Thyroid gland (tissue), 4 donors: ENCODE measurements around the gene SPNS2. TPM values are rescaled to one million over a fixed set of nuclear protein-coding genes. Genes with fewer than 3 reads are reported as not detected.

Experiments
- DNase-seq, 2 donors: peaks; one replicate each; pipeline ENCODE4 v3.0.0-alpha.2; 2019
- H3K27ac ChIP-seq, 3 donors: fragments of 200-600 bp; sonication (generic); 1 replicate in 2 of 3; 2 replicates in 1 of 3; pipeline ENCODE4 v1.5.1; 2016 to 2019; ENCODE audit warnings: mild to moderate bottlenecking in 1 of 3, moderate library complexity in 1 of 3
- H3K27me3 ChIP-seq: fragments of 200-600 bp; sonication (generic); one replicate; pipeline ENCODE4 v1.5.1; 2019
- H3K36me3 ChIP-seq, 2 donors: fragments of 200-600 bp; sonication (generic); one replicate each; pipeline ENCODE4 v1.5.1; 2016 to 2019
- H3K4me1 ChIP-seq, 2 donors: fragments of 200-600 bp; sonication (generic); one replicate each; pipeline ENCODE4 v1.5.1; 2017 to 2019
- H3K4me3 ChIP-seq, 3 donors: fragments of 200-600 bp; sonication (generic); replicated peaks in 1 of 3; 1 replicate in 2 of 3; 2 replicates in 1 of 3; pipeline ENCODE4 v1.5.1; 2016; ENCODE audit warnings: mild to moderate bottlenecking in 1 of 3
- H3K9me3 ChIP-seq: fragments of 200-600 bp; sonication (generic); one replicate; pipeline ENCODE4 v1.5.1; 2017
- CTCF ChIP-seq, 6 experiments: fragments of 200-600 bp in 3 of 6; fragments of 450-650 bp in 3 of 6; sonication (generic) in 3 of 6; IDR thresholded peaks; one replicate each; pipeline ENCODE4 v1.5.1; 2016 to 2019; ENCODE audit warnings: antibody characterized with exemption in 6 of 6, mild to moderate bottlenecking in 2 of 6, inconsistent platforms in 1 of 6, moderate library complexity in 1 of 6
- POLR2A ChIP-seq, 2 donors: fragments of 450-650 bp; IDR thresholded peaks; one replicate each; pipeline ENCODE4 v1.6.1; 2017; ENCODE audit warnings: antibody characterized with exemption in 2 of 2, mild to moderate bottlenecking in 2 of 2, moderate library complexity in 1 of 2
- WGBS, 2 donors: methylation state at CpG; one replicate each; pipeline ENCODE4 v1.1.5; 2017; 5-methylcytosine and 5-hydroxymethylcytosine counted together
- intact Hi-C: fragments of 100-400 bp; cut with DNase I; formaldehyde crosslinking; loops from one replicate; pipeline ENCODE4 v1.15.1; 2023
- total RNA-seq, 4 donors: library from RNA; depleted of rRNA; stranded (reverse); fragments of >200 nt; gene quantifications; one replicate each; pipeline ENCODE4 v1.2.3, GENCODE V29; 2016

SPNS2 gene
- total RNA-seq, 4 donors from 2014 or later, result 5.6 to 16.3 (median 8.1) TPM

GRCh38 chr17:4499431-4500190, 930 bp downstream of the SPNS2 start:
- H3K27me3 ChIP-seq, result no peaks in the 10 kb centered on the region
- no peaks in the 10 kb centered on the region for H3K36me3 ChIP-seq
- peak overlapping the region in 1 of 3 donors; percentile 17 for H3K27ac ChIP-seq
- no peak for TF ChIP-seq CTCF (IDR thresholded peaks at IDR 0.05)
- no peak for TF ChIP-seq POLR2A (IDR thresholded peaks at IDR 0.05)
- no peak for DNase-seq
- H3K4me1 ChIP-seq, result peaks cover 28 to 44% of the 10 kb centered on the region in 2 donors
- no peaks in the 10 kb centered on the region for H3K9me3 ChIP-seq
- H3K4me3 ChIP-seq, result peak overlapping the region in 1 of 3 donors; percentile 28
- whole genome bisulfite sequencing, 2 donors, result 2 to 4% methylated on average over 26 to 30 of the region's 53 CpGs
- intact Hi-C loops, result no loop called here

DNA sequence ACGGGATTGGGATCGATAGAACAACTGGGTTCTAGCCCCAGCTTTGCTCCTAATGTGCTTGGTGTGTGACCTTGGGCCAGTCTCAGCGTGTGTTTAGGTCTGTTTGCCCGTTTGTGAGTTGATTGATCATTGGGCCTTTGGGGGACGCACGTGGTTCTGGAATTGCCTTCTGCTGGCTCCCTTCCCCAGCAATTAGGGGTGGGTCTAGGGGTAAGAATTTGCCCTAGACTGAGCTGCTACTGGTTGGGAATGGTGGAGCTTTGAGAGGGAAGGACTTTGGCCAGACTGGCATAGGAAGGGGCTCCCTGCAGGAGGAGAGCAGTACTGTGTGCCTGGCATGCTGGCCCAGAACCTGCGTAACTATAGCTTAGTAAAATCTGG, 1.5 kb downstream of the SPNS2 start:
- intact Hi-C loops, result no loop called here

GRCh38 chr17:4501295-4501949, 2.7 kb downstream of the SPNS2 start:
- no peaks in the 10 kb centered on the region for H3K27me3 ChIP-seq

More for the DNA sequence above, 1.5 kb downstream of the SPNS2 start:
- no peaks in the 10 kb centered on the region for H3K27me3 ChIP-seq
- TF ChIP-seq POLR2A (IDR thresholded peaks at IDR 0.05) (no peak), CTCF (IDR thresholded peaks at IDR 0.05) (no peak)
- H3K4me3 ChIP-seq, result peak overlapping the region in 1 of 3 donors; percentile 28
- peaks cover 28 to 49% of the 10 kb centered on the region in 2 donors for H3K4me1 ChIP-seq
- H3K9me3 ChIP-seq, result no peaks in the 10 kb centered on the region
- WGBS, 2 donors, result 44 to 49% methylated on average over 6 to 7 of the region's 7 CpGs
- H3K36me3 ChIP-seq, result no peaks in the 10 kb centered on the region
- DNase-seq, result no peak
- peak overlapping the region in 1 of 3 donors; percentile 17 for H3K27ac ChIP-seq

GRCh38 chr17:4502466-4503154, 3.9 kb downstream of the SPNS2 start:
- H3K4me3 ChIP-seq, result no peak overlapping the region
- peaks cover 26 to 54% of the 10 kb centered on the region in 2 donors for H3K4me1 ChIP-seq
- peak; percentile 80 to 83 for DNase-seq
- H3K9me3 ChIP-seq, result no peaks in the 10 kb centered on the region
- 46 to 47% methylated on average over 15 to 18 of the region's 18 CpGs for WGBS, 2 donors
- no peaks in the 10 kb centered on the region for H3K36me3 ChIP-seq
- intact Hi-C loops, result no loop called here
- no peaks in the 10 kb centered on the region for H3K27me3 ChIP-seq
- no peak for TF ChIP-seq POLR2A (IDR thresholded peaks at IDR 0.05)
- TF ChIP-seq CTCF (IDR thresholded peaks at IDR 0.05), result no peak
- H3K27ac ChIP-seq, result no peak overlapping the region

More at GRCh38 chr17:4501295-4501949, 2.7 kb downstream of the SPNS2 start:
- 30 to 43% methylated on average over 3 of the region's 3 CpGs for WGBS, 2 donors
- no peak for DNase-seq
- TF ChIP-seq CTCF (IDR thresholded peaks at IDR 0.05) (no peak), POLR2A (IDR thresholded peaks at IDR 0.05) (no peak)
- intact Hi-C loops, result no loop called here
- H3K4me3 ChIP-seq, result no peak overlapping the region
- peaks cover 28 to 60% of the 10 kb centered on the region in 2 donors for H3K4me1 ChIP-seq
- no peaks in the 10 kb centered on the region for H3K36me3 ChIP-seq
- no peaks in the 10 kb centered on the region for H3K9me3 ChIP-seq
- H3K27ac ChIP-seq, result no peak overlapping the region
